ENCODE measurements around the gene BTNL2. TPM values are rescaled to one million over a fixed set of nuclear protein-coding genes. Genes with fewer than 3 reads are reported as not detected.

Gene BTNL2, protein sequence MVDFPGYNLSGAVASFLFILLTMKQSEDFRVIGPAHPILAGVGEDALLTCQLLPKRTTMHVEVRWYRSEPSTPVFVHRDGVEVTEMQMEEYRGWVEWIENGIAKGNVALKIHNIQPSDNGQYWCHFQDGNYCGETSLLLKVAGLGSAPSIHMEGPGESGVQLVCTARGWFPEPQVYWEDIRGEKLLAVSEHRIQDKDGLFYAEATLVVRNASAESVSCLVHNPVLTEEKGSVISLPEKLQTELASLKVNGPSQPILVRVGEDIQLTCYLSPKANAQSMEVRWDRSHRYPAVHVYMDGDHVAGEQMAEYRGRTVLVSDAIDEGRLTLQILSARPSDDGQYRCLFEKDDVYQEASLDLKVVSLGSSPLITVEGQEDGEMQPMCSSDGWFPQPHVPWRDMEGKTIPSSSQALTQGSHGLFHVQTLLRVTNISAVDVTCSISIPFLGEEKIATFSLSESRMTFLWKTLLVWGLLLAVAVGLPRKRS
- not detected in 2 replicates for total RNA-seq (2021)
- long read RNA-seq, result 0 reads

DNA sequence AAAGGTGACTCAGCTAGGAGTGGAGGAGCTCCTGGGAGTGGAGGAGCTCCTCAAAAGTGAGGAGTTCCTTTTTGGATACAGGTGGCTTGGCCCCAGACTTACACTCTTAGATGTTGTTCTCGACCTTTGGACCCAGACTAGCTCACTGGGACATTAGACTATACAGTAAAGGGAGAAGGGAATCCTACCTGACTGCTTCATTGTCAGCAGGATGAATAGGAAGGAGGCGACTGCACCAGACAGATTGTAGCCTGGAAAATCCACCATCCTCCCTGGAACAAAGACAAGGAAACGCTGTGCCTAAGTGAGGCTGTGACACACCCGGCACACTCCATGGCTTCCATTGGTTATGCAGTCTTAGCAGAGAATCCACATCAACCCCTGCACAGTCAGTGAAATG is at the start of gene BTNL2:
BTNL2 (minus strand) TSS at position 325 of the 400 bp plus-strand sequence; CDS start at position 267, 58 bp downstream.
- Histone ChIP-seq H3K14ac (ENCODE audit: insufficient read depth, low read length) (no peak within 1 kb of the TSS), H3T11ph (ENCODE audit: low read length) (no peak within 1 kb of the TSS), H3K79me2 (ENCODE audit: insufficient read depth, low read length) (no peaks in the 10 kb centered on the region), H2AK5ac (ENCODE audit: insufficient read length, low read length) (no peak within 1 kb of the TSS), H3K56ac (ENCODE audit: insufficient read length, low read depth, low read length) (no peak within 1 kb of the TSS), H4K5ac (ENCODE audit: insufficient read length, low read depth, low read length) (no peak within 1 kb of the TSS), H4K91ac (ENCODE audit: insufficient read length, low read depth, low read length) (no peak within 1 kb of the TSS), H2BK5ac (ENCODE audit: insufficient read length, low read length) (no peak within 1 kb of the TSS), H3K4me1 (ENCODE audit: insufficient read depth, low read length) (peaks cover 4% of the 10 kb centered on the region; the same call in 1 of the 2 replicates), H2BK15ac (ENCODE audit: low read depth, low read length) (no peak within 1 kb of the TSS), H4K8ac (replicated peaks; ENCODE audit: insufficient read length, low read depth, low read length) (no peak within 1 kb of the TSS), H3K9ac (ENCODE audit: extremely low read depth, insufficient read length, low read length) (no peak within 1 kb of the TSS), H3K23ac (ENCODE audit: insufficient read length, low read depth, low read length) (no peak within 1 kb of the TSS), H3K18ac (ENCODE audit: insufficient read length, low read depth, low read length) (no peak within 1 kb of the TSS), H3K79me1 (ENCODE audit: insufficient read depth, low read depth, low read length, poor library complexity, severe bottlenecking) (no peaks in the 10 kb centered on the region), H2BK20ac (ENCODE audit: low read depth, low read length, poor library complexity, severe bottlenecking) (no peak within 1 kb of the TSS), H2BK120ac (ENCODE audit: low read depth, low read length, poor library complexity, severe bottlenecking) (no peak within 1 kb of the TSS), H3K9me3 (ENCODE audit: control insufficient read depth, low read depth, low read length) (no peaks in the 10 kb centered on the region), H3K4ac (ENCODE audit: low read depth, low read length) (no peak within 1 kb of the TSS), H4K20me1 (ENCODE audit: control insufficient read depth, insufficient read depth, insufficient read length) (no peaks in the 10 kb centered on the region), H2AFZ (ENCODE audit: low read length) (no peak within 1 kb of the TSS), H3K4me2 (ENCODE audit: insufficient read depth, insufficient read length, low read length) (no peak within 1 kb of the TSS), H3K23me2 (ENCODE audit: insufficient read length, low read depth, low read length, poor library complexity, severe bottlenecking) (no peaks in the 10 kb centered on the region), H3K27ac (ENCODE audit: insufficient read length, low read depth, low read length) (no peak within 1 kb of the TSS), H3K27me3 (ENCODE audit: insufficient read depth, low read length) (no peaks in the 10 kb centered on the region), H2BK12ac (ENCODE audit: insufficient read length, low read depth, low read length) (no peak within 1 kb of the TSS)
- peaks cover 10% of the 10 kb centered on the region for H3K27me3 Mint-ChIP-seq (ENCODE audit: low read depth)
- WGBS (ENCODE audit: extremely low coverage, insufficient read length, low lambda C conversion rate), result no CpG with 5 or more reads among the region's 4 CpGs
- H3K36me3 Mint-ChIP-seq (ENCODE audit: insufficient read depth in 1 of 3, low read depth in 3 of 3), result no peaks in the 10 kb centered on the region
- no peak within 1 kb of the TSS for H3K27ac Mint-ChIP-seq
- no peak for DNase-seq
- no peak within 1 kb of the TSS for H3K4me3 Mint-ChIP-seq
- H3K4me1 Mint-ChIP-seq, result peaks cover 8 to 11% of the 10 kb centered on the region in 2 experiments
- TF ChIP-seq CTCF (conservative IDR thresholded peaks at IDR 0.05), result no peak
- peaks cover 3% of the 10 kb centered on the region in 2 experiments; a peak in 3 of 5 replicates for H3K9me3 Mint-ChIP-seq
